ENCODE results near the gene CNGB1. TPM values are rescaled to one million over a fixed set of nuclear protein-coding genes. Genes with fewer than 3 reads are reported as not detected.

The CNGB1 gene
- total RNA-seq, 1 donor: not detected

GRCh38 chr16:57960826-57961472 is 10.0 kb downstream of the CNGB1 start:
- no peak for TF ChIP-seq CTCF (IDR thresholded peaks at IDR 0.05; ENCODE audit: insufficient read depth, low read depth, low read length)
- DNase-seq (ENCODE audit: low read depth): no peak
- H3K4me3 ChIP-seq (ENCODE audit: low read depth, low read length): no peak overlapping the region

GRCh38 chr16:57960310-57960709 is 10.6 kb downstream of the CNGB1 start:
- H3K4me3 ChIP-seq (ENCODE audit: low read depth, low read length): no peak overlapping the region
- DNase-seq (ENCODE audit: low read depth): no peak
- TF ChIP-seq CTCF (IDR thresholded peaks at IDR 0.05; ENCODE audit: insufficient read depth, low read depth, low read length): no peak

- H3K4me3 ChIP-seq (ENCODE audit: low read depth, low read length): no peak overlapping the region
- no peak for DNase-seq (ENCODE audit: low read depth)
- TF ChIP-seq CTCF (IDR thresholded peaks at IDR 0.05; ENCODE audit: insufficient read depth, low read depth, low read length): no peak
These were observed 11.1 kb downstream of the CNGB1 start for GRCh38 chr16:57959804-57960203.

DNA sequence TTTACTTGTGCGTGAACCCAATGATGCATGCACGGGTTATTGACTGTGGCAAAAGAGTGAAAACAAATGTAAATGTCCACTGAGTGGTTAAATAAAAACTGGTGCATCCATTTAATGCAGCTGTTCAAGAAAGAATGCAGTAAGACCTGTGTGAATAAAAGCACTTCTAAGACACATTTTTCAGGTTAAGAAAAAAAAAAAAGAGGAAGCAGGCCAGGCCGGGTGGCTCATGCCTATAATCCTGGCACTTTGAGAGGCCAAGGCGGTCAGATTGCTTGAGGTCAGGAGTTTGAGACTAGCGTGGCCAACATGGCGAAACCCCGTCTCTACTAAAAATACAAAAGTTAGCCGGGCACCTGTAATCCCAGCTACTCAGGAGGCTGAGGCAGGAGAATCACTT is 11.8 kb downstream of the CNGB1 start:
- TF ChIP-seq CTCF (IDR thresholded peaks at IDR 0.05; ENCODE audit: insufficient read depth, low read depth, low read length): no peak
- DNase-seq (ENCODE audit: low read depth): no peak
- H3K4me3 ChIP-seq (ENCODE audit: low read depth, low read length): no peak overlapping the region

DNA sequence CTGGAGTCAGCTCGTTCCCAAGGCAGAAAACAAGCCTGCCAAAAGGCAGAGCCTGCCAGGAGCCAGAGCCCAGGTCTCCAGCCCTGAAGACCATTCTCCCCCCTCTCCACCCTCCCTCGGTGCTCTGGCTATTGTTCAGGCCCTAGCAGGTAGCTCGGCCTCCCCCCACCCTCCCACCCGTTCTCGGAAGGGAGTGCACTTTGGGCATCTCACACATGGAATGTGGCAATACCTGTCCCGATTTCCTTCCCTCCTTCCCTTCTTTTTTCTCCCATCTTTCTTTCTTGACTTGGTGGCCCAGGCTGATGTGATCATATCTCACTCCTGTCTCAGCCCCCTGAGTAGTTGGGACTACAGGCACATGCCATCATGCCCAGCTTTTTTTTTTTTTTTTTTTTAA is 12.4 kb downstream of the CNGB1 start:
- no peak for DNase-seq (ENCODE audit: low read depth)
- no peak overlapping the region for H3K4me3 ChIP-seq (ENCODE audit: low read depth, low read length)
- no peak for TF ChIP-seq CTCF (IDR thresholded peaks at IDR 0.05; ENCODE audit: insufficient read depth, low read depth, low read length)

DNA sequence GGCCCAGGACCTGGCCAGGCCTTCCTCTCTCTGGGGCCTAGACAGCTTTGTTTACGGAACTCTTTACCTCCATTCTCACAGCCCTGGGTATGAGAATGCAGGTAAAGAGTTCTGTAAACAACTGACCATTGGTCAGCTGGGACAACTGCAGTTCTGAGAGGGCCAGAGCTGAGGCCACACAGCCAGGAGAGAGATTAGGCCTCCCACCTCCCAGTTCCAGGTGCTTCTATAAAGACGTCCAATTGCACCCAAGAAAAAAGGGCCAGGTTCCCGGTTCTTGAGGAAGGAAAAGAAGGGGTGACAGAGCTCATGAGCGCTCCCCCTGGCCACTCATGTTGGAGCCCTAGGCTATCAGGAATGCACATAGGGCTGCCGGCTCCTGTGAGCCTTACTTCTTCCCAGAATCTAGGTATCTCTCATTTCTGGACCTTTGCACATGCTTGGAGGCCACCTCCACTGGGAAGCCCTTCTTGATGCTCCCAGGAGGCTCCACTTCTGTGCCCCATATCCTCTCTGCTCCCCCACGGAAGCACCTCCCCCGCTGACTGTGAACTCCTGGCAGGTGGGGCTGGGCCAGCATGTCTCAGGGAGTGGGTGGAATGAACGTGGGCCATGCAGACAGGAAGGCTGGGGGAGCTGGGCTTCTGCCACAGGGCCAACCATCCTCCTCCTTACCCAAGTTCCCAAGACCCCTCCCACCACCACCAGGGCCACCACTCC is 13.1 kb downstream of the CNGB1 start:
- H3K4me3 ChIP-seq (ENCODE audit: low read depth, low read length): no peak overlapping the region
- no peak for DNase-seq (ENCODE audit: low read depth)
- no peak for TF ChIP-seq CTCF (IDR thresholded peaks at IDR 0.05; ENCODE audit: insufficient read depth, low read depth, low read length)
